ENCODE results near the gene TNFRSF4.

Gene TNFRSF4

GRCh38 chr1:1216770-1217620 lies 3.0 kb upstream of the TNFRSF4 start:
- no peak for DNase-seq

- DNase-seq = no peak
These were observed 2.1 kb upstream of the TNFRSF4 start for GRCh38 chr1:1215881-1216605.

DNA sequence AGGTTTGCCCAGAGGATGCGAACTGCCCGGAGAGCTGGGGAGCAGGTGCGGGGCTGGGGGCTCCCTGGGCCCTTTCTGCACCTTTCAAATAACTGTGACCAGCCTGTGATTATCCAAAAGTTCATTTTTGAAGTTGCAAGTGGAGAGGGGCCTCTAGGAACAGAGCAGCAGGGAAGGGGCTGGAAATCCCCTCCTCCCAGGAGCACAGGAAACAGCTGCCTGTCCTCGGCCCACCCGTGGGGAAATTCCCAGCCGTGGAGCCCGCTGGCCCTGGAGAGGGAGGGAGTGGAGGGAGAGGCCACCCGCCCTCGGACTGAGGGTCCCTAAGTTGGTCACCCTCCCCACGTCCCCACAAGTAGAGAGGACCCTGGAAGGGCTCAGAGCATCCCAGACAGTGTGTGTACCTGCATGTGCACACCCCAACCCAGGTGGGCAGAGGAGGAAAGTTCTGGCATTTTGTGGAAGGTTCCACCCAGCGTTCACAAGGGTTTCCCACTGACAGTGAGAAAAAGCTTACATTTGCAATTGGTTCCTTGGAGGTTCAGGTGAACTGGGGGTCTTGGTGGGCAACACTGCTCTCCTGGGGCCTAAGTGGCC lies 1.2 kb upstream of the TNFRSF4 start:
- DNase-seq = no peak

DNA sequence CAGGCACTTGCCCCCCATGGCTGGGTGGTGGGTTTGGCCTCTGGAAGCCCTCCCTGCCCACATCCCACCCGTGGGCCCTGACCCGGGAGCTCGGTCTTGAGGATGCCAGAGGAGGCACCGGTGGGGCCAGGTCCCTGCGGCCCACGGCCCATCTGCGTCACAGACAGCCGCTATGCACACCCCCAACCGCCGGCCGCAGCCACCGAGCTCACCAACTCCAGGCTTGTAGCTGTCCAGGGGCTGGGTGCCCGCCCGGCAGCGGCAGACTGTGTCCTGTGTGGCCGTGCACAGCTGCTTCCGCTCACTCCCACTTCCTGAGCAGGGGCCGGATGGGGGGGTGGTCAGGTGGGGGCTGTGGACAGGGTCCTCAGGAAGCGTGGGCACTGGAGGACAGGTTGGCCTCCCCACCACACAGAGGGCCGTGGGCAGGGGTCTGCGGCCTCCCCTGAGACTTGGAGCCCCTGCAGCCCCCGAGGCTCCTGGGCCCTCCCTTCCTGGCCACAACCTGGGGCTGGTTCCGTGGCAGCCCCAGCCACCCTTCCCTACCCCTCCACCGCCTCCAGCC lies 1.1 kb downstream of the TNFRSF4 start:
- DNase-seq = no peak

GRCh38 chr1:1211541-1212441 lies 2.2 kb downstream of the TNFRSF4 start:
- DNase-seq = no peak

GRCh38 chr1:1210726-1211540 lies 3.0 kb downstream of the TNFRSF4 start:
- DNase-seq = no peak

DNA sequence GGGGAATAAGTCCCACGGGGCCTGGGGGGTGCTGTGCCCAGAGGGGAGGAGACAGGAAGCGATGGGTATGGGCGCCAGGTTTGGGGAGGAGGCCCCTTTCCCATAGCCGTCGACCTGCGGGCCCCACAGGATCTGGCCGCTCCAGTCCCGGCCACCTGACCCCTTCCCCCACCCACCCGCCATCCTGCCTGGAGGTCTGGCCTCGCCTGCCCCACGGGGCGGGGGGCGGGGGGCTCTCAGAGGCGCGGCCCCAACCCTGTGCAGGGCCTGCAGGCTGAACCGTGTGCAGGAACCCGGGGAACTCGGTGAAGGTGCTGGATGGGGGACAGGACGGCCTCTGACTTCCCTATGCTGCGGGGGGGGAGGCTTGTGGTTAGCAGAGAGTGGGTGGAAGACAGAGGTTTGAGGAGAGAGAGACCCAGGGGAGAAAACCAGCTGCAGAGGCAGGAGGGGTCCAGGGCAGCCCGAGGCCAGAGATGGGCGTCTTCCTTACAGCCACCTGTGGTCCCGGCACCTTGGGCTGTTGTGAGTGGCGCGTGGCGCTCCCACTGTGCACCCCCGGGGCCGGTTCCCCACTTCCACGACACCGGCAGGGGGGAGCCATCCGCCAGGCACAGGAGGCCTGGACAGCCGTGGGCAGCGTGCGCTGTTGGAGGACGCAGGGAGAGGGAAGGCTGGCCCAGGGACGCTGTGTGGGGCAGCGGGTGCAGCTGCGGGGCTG lies 5.1 kb downstream of the TNFRSF4 start:
- peak; percentile 27 for DNase-seq

GRCh38 chr1:1207571-1207892 lies 6.4 kb downstream of the TNFRSF4 start:
- no peak for DNase-seq

GRCh38 chr1:1206966-1207531 lies 6.9 kb downstream of the TNFRSF4 start:
- no peak for DNase-seq

DNA sequence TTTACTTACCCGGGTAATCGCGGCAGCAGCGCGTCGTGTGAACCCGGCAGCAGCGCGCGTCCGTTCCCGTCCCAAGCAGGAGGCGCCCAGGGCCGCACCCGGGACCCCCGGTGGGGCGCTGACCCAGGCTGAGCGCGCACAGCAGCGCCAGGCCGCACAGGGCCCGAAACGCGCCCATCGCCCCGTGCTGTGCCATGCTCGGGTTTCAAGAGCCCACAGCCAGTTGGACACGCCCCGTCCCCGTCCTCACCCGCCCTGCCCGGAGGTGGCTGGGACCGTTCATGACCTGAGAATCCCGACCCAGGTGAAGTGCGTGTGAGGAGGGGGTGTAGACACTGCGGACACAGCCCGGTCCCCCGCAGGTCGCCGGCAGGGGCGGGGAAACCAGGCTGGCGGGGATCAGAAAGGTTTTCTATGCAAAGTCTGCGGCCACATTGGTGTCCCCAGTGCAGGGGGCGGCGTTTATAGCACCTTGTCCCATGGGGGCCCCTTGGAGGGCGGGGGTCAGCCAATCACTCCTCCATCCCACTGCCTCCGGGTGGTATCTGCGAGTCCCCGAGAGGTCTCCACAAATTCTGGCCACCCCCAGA lies 7.5 kb downstream of the TNFRSF4 start, which contains the start of gene TNFRSF18:
TNFRSF18 (minus strand) TSS at position 217 of the 590 bp plus-strand sequence; CDS start at position 196, 21 bp downstream.
- DNase-seq = no peak

DNA sequence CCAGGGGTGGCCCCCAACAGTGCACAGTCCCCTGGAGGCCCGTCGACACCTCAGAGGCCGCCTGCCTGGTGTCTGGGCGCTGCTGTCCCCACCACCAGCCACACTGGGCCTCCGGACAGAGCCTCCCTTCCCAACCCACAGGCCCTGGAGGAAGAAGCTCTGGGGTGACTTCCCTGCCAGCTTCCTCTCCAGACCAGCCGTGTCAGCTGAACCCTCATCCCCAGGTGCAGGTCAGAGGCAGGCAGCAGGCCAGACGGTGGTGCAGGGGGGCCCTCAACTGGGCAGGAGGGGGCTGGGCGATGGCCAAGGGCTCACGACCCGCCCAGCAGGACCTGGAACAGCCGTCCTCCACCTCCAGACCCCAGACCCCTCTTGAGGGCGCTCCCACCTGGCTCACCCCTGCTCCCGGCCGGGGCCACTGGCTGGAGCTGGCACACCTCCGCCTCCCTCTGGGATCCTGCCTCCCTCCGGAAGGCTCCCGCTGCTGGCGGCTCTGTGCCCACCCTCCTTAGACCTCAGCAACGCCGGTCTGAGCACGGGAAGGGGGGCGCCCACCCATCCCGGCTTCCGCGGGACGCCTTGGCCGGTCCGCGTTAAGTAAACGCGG lies 8.1 kb downstream of the TNFRSF4 start:
- DNase-seq = no peak

DNA sequence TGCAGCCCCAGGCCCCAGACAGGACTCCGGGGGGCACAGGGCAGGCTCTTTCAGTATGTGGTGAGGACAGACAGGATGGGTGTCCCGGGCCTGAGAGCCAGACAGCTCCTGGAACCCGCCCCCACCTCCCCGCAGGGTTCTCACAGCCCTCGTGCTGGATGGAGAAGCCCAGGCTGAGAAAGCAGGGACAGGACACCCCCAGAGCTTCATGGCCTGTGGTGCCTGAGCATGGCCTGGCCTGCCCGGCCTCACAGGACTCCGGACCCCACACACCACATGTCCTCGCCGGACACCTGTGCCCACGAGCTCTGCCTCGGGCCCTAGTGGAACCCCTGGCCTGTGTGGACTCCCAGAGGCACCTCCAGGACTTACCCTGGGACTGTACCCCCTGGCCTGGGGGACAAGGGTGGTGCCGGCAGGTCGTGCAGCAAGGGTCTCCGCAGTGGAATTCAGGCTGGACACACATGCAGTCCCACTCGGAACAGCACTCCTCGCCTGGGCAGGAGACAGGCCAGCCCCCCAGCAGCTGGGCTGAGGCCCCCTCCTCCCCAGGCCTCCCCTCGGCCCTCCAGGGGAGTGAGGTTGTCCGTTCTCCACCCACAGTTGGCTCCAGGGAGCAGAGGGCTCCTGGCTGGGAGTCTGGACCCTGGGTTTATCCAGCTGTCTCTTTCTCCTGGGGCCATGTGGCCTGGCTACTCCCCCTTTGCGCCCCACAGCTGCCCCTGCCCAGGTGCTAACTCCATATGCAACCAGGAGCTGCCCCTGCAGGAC lies 8.8 kb downstream of the TNFRSF4 start:
- no peak for DNase-seq

DNA sequence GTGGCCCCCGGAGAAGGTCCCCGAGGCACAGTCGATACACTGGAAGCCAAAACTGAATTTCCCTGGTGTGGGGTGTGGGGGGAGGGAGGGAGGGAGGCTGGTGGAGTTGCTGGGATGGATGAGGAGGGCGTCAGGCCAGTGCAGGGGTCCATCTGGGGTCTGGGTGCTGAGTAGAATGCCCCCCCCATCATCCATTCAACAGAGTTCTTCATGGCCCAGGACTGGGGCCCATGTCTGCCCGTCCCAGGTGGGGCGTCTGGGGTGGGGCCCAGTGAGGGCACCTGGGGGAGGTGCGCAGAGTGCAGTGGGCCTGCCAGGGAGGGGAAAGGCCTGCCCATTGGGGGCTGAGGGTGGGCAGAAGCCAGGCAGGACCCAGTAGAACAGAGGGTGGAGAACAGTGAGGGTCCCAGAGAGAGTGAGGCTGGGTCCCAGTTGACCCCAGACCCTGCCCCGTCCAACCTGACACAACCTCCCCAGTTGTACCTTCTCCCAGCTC lies 9.5 kb downstream of the TNFRSF4 start:
- DNase-seq = no peak

DNA sequence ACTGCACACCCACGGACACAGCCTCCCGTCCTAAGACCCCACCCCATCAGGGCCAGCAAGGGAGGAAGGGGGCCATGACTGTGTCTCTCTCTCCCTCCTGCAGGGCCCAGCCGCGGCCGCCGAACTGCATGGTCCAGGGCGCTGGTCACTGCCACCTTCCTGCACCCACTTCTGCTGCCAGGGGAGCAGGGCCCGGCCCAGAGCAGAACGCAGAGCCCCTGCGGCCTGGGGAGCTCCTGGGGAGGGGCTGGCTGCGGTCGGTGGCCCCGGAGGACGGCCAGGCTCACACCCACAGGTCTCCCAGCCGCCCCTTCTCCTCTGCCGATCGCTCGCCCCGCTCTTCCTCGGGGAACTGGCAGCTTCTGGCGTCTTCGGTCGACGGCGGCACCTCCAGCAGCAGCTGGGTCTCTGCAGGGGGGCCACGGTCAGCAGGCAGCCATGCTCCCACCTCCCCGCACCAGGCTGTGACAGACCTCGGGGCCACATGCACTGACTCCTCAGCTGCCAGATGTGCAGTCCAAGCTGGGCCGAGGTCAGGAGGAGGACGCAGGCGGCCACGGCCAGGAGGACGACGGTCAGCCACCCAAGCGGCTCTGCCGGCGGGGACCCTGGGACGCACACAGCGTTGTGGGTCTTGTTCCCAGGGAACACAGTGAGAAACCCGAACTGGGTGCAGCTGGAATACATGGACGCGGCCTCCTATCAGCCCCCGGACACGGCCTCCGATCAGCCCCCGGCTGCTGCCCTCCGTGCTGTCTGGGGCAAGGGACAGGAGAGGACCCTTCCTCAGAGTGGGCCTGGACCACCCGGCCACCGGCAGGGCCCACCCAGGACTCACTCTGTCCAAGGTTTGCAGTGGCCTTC lies 10.2 kb downstream of the TNFRSF4 start:
- DNase-seq = no peak

DNA sequence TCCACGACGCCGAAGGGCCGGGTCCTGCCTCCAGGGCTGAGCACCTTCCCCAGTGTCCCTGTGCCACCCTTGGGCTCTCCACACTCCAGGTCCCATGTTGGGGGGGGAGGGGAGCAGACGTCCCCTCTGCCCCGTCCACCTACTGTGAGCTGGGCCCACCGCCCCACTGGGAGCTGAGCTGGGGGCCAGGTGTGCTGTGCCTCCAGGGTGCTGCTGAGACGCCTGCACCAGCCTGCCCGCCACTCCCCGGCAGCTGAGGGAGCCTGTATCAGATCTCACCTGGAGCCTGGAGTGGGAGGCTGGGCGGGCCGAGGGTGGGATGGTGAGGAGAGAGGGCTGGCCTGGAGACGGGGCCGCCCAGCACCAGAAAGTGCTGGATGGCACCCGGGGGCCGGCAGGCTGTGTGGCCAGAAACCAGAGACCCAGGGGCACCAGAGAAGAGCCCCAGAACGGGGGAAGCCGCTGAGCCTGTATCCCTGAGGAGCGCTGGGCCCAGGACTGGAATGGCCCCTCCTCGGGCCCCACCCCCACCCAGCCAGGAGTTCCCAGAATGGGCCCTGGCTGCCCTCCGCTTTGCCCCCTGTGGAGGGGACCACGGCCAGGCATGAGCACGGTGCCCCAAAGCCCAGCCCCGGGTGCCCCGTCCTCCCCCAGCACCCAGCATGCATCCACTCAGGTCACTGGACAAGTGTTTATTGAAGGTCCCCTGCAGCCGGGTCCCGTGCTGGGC lies 11.0 kb downstream of the TNFRSF4 start:
- DNase-seq = no peak

DNA sequence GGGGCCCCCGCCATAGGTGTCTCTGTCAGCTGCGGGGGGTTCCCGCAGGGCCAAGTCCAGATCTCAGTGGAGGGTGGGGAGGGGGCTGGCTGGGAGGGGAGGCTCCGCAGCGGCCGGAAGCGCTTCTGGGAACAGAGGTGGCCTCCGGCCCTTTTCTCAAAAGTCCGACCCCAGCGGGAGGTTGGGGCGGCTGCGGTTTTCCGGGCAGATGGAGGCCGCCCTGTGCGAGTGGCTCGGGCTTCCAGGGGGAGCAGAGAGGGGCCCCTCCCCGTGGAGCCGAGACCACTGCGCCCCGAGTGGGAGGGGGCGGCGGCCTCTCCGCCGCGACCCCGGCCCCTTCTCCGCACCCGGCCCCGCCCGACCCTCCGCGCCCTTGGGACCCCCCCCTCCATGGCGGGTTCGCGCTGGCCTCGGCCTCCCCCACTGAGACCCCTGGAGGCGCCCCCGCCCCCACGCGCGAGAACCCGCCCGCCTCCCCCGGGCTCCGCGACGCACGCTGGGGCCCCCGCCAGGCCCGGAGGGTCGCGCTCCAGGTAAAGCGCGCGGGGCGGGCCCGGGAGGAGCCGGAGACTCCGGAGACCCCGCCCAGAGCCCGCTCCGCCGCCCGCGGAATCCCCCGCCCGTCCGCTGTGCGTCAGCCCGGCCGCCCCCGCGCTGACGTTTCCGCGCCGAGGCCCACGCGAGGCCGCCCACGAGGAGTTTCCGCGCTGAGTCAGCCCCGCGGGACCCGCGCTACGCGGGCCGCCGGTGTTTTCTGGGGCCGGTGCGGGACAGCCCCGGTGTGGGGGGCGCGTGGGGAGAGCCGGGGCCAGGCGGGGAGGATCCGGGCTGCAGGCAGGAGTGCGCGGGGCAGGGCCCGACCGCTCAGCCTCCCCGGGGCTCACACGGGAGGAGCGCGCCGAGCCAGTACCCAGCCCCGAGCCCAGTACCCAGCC lies 12.8 kb downstream of the TNFRSF4 start:
- peak; percentile 19 for DNase-seq
